CD4-positive, alpha-beta T cell (primary cell): ENCODE results near the gene SLC24A4. TPM values are rescaled to one million over a fixed set of nuclear protein-coding genes. Genes with fewer than 3 reads are reported as not detected.

Experiments
- ATAC-seq: fragments of 200-7000 bp; cut with Tn5 transposase; one replicate; pipeline ENCODE4 v1.10.0; 2022; ENCODE audit warnings: mild to moderate bottlenecking; ENCODE audit not compliant: poor library complexity
- CTCF ChIA-PET: fragments of 350-600 bp; sonication (Branson Sonifier 250); formaldehyde crosslinking; loops from one replicate; lab custom pipeline; 2021; ENCODE audit warnings: antibody characterized with exemption, inconsistent platforms; lab: Charles Lee
- POLR2A ChIA-PET: fragments of 350-600 bp; sonication (Branson Sonifier 250); formaldehyde crosslinking; loops from one replicate; lab custom pipeline; 2021; ENCODE audit warnings: antibody characterized with exemption, inconsistent platforms; lab: Charles Lee
- DNase-seq, 14 experiments: peaks; one replicate each; pipeline ENCODE4 v3.0.0-alpha.2; 2013 to 2020; ENCODE audit warnings: mixed read lengths in 2 of 14
- H3K27ac ChIP-seq, 2 donors: one replicate each; pipeline versions ENCODE4 v1.5.1 to v1.7.0; 2013; ENCODE audit warnings: low read length in 2 of 2, low read depth in 1 of 2, mild to moderate bottlenecking in 1 of 2
- H3K27me3 ChIP-seq, 2 experiments: 1 replicate in 1 of 2; 2 replicates in 1 of 2; pipeline versions ENCODE4 v1.6.1 to v1.7.0; 2013; ENCODE audit warnings: low read length in 2 of 2, control low read depth in 1 of 2, mild to moderate bottlenecking in 1 of 2, moderate library complexity in 1 of 2; ENCODE audit not compliant: insufficient read depth in 2 of 2, control insufficient read depth in 1 of 2
- H3K36me3 ChIP-seq: one replicate; pipeline ENCODE4 v1.6.1; 2013; ENCODE audit warnings: low read length, control low read depth; ENCODE audit not compliant: insufficient read depth
- H3K4me1 ChIP-seq: one replicate; pipeline ENCODE4 v1.6.1; 2013; ENCODE audit warnings: low read length, control low read depth; ENCODE audit not compliant: insufficient read depth
- H3K4me3 ChIP-seq: one replicate; pipeline ENCODE4 v1.5.1; 2013; ENCODE audit warnings: mild to moderate bottlenecking, low read length, moderate library complexity
- H3K9me3 ChIP-seq, 2 experiments: 1 replicate in 1 of 2; 2 replicates in 1 of 2; pipeline versions ENCODE4 v1.6.1 to v1.7.0; 2013; ENCODE audit warnings: low read length in 2 of 2, mild to moderate bottlenecking in 2 of 2, control low read depth in 1 of 2, moderate library complexity in 1 of 2; ENCODE audit not compliant: control insufficient read depth in 1 of 2, insufficient read depth in 1 of 2
- H3K27ac Mint-ChIP-seq: one replicate; pipeline ENCODE4 v1.8.0; 2020; ENCODE audit warnings: mixed read lengths
- H3K27me3 Mint-ChIP-seq: one replicate; pipeline ENCODE4 v1.8.0; 2021; ENCODE audit warnings: mixed read lengths
- H3K36me3 Mint-ChIP-seq: one replicate; pipeline ENCODE4 v1.8.0; 2021; ENCODE audit warnings: low read depth, mixed read lengths
- H3K4me1 Mint-ChIP-seq: one replicate; pipeline ENCODE4 v1.8.0; 2021; ENCODE audit warnings: low read depth, mixed read lengths
- H3K4me3 Mint-ChIP-seq: one replicate; pipeline ENCODE4 v1.8.0; 2020; ENCODE audit warnings: mild to moderate bottlenecking, mixed read lengths
- H3K9me3 Mint-ChIP-seq: one replicate; pipeline ENCODE4 v1.8.0; 2020; ENCODE audit warnings: mixed read lengths
- CTCF ChIP-seq: fragments of 200-600 bp; IDR thresholded peaks from one replicate; pipeline ENCODE4 v1.8.0; 2022; ENCODE audit warnings: antibody characterized with exemption, mild to moderate bottlenecking
- intact Hi-C, 2 experiments: fragments of 100-400 bp; cut with DNase I in 1 of 2; cut with micrococcal nuclease in 1 of 2; formaldehyde crosslinking; loops; one replicate each; pipeline versions ENCODE4 v1.15.1 to v1.9.0; 2023 to 2025; cut with DNase I, micrococcal nuclease
- total RNA-seq, 174 experiments: library from RNA in 2 of 174; stranded (reverse) in 2 of 174; gene quantifications; one replicate each; pipeline ENCODE4 v1.2.3 and lab custom pipeline; 2021 to 2026

The SLC24A4 gene
- total RNA-seq, 2 experiments from 2014 or later = 0.11 to 0.19 TPM

- no peaks in the 10 kb centered on the region for H3K36me3 ChIP-seq
- Mint-ChIP-seq H3K4me1 (no peaks in the 10 kb centered on the region), H3K27me3 (no peaks in the 10 kb centered on the region), H3K4me3 (no peak overlapping the region), H3K36me3 (no peaks in the 10 kb centered on the region), H3K27ac (no peak overlapping the region), H3K9me3 (no peaks in the 10 kb centered on the region)
- no peak for TF ChIP-seq CTCF
- POLR2A ChIA-PET = interaction anchor here (0.6 kb wide), 1 partner anchor 192 kb away, joined by 3 read pairs; no protein-coding TSS in a partner anchor
- ATAC-seq (no peak), DNase-seq (peak in 3 of 14 experiments; percentile 13 to 50 (median 41))
- H3K4me3 ChIP-seq = no peak overlapping the region
- H3K27ac ChIP-seq = no peak overlapping the region
- intact Hi-C loops = no loop called here
- peaks cover 0 to 13% of the 10 kb centered on the region in 2 experiments for H3K9me3 ChIP-seq
- no peaks in the 10 kb centered on the region for H3K27me3 ChIP-seq
- H3K4me1 ChIP-seq = no peaks in the 10 kb centered on the region
- CTCF ChIA-PET = interaction anchor here (0.6 kb wide), 1 partner anchor 44 kb away, joined by 3 read pairs; no protein-coding TSS in a partner anchor
Observed at GRCh38 chr14:92417759-92418158, 94.8 kb downstream of the SLC24A4 start.

- DNase-seq = no peak
- no peak for ATAC-seq
- ChIA-PET CTCF (no interaction called here), POLR2A (no interaction called here)
- no peaks in the 10 kb centered on the region for H3K36me3 Mint-ChIP-seq
- H3K4me1 ChIP-seq = no peaks in the 10 kb centered on the region
- no peak overlapping the region for H3K4me3 ChIP-seq
- peaks cover 0 to 13% of the 10 kb centered on the region in 2 experiments for H3K9me3 ChIP-seq
- H3K27ac Mint-ChIP-seq = no peak overlapping the region
- H3K4me3 Mint-ChIP-seq = no peak overlapping the region
- TF ChIP-seq CTCF = no peak
- intact Hi-C loops = no loop called here
- H3K4me1 Mint-ChIP-seq = peaks cover 8% of the 10 kb centered on the region
- no peak overlapping the region for H3K27ac ChIP-seq
- no peaks in the 10 kb centered on the region for H3K27me3 ChIP-seq
- no peaks in the 10 kb centered on the region for H3K27me3 Mint-ChIP-seq
- no peaks in the 10 kb centered on the region for H3K9me3 Mint-ChIP-seq
- no peaks in the 10 kb centered on the region for H3K36me3 ChIP-seq
Observed at GRCh38 chr14:92421751-92422150, 98.8 kb downstream of the SLC24A4 start.

- H3K9me3 Mint-ChIP-seq = no peaks in the 10 kb centered on the region
- ATAC-seq (no peak), DNase-seq (no peak)
- H3K27me3 Mint-ChIP-seq = no peaks in the 10 kb centered on the region
- H3K36me3 ChIP-seq = no peaks in the 10 kb centered on the region
- no peak overlapping the region for H3K4me3 ChIP-seq
- POLR2A ChIA-PET = no interaction called here
- no peaks in the 10 kb centered on the region for H3K9me3 ChIP-seq
- H3K4me3 Mint-ChIP-seq = no peak overlapping the region
- H3K27ac Mint-ChIP-seq = no peak overlapping the region
- H3K27me3 ChIP-seq = no peaks in the 10 kb centered on the region
- H3K4me1 Mint-ChIP-seq = peaks cover 8% of the 10 kb centered on the region
- no peak overlapping the region for H3K27ac ChIP-seq
- intact Hi-C loops = no loop called here
- H3K4me1 ChIP-seq = no peaks in the 10 kb centered on the region
- no peak for TF ChIP-seq CTCF
- CTCF ChIA-PET = no interaction called here
- no peaks in the 10 kb centered on the region for H3K36me3 Mint-ChIP-seq
Observed at GRCh38 chr14:92425101-92425500, 102.1 kb downstream of the SLC24A4 start.
